ENCODE measurements around the gene TRIM46. TPM values are rescaled to one million over a fixed set of nuclear protein-coding genes. Genes with fewer than 3 reads are reported as not detected.
A peak's percentile ranks its signal among the peaks of the same experiment; 100 is the strongest.

Gene TRIM46
- total RNA-seq, 4 donors from 2014 or later: 0.17 to 1.2 (median 0.62) TPM; not detected in 1

DNA sequence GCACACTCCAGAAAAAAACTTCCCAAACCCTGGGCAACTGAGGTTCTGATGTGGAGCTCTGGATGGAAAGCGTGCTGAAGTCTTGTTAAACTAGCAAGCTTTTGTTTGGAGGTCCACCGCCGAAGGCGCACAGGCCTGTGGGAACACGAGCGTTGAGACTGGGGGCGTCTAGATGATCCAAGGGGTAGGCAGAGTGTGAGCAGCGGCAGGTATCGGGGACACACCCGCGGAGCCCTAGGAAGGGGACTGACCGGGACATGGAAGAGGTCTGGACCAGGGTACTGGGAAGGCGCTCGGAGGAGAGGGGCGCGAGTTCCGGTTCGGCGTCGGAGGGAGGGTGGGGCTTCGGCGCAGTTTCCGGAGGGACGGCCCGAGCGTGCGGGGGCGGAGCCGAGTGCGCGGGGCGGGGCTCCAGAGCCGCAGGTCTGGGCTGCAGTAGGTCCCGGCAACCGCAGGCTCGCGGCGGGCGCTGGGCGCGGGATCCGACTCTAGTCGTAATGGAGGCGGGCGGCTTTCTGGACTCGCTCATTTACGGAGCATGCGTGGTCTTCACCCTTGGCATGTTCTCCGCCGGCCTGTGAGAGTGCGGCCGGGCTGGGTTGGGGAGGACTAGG is 38.1 kb upstream of the TRIM46 start, which contains the start of gene SLC50A1:
SLC50A1 (plus strand) TSS at position 438 of the 614 bp plus-strand sequence; CDS start at position 498, 60 bp downstream.
- TF ChIP-seq POLR2A (IDR thresholded peaks at IDR 0.05): peak in 1 of 2 donors; percentile 63
- TF ChIP-seq, protein P1, sequence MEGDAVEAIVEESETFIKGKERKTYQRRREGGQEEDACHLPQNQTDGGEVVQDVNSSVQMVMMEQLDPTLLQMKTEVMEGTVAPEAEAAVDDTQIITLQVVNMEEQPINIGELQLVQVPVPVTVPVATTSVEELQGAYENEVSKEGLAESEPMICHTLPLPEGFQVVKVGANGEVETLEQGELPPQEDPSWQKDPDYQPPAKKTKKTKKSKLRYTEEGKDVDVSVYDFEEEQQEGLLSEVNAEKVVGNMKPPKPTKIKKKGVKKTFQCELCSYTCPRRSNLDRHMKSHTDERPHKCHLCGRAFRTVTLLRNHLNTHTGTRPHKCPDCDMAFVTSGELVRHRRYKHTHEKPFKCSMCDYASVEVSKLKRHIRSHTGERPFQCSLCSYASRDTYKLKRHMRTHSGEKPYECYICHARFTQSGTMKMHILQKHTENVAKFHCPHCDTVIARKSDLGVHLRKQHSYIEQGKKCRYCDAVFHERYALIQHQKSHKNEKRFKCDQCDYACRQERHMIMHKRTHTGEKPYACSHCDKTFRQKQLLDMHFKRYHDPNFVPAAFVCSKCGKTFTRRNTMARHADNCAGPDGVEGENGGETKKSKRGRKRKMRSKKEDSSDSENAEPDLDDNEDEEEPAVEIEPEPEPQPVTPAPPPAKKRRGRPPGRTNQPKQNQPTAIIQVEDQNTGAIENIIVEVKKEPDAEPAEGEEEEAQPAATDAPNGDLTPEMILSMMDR (IDR thresholded peaks at IDR 0.05): no peak
- WGBS, 2 donors: 1 to 2% methylated on average over 45 to 51 of the region's 52 CpGs
- peak within 1 kb of the TSS; percentile 60 for H3K4me3 ChIP-seq (ENCODE audit: low read depth, poor library complexity, severe bottlenecking)
- intact Hi-C loops (cut with DNase I; ENCODE audit: low total_unique reads): no loop called here
- peak; percentile 91 to 99 for DNase-seq (ENCODE audit: low spot score in 2 of 2)

GRCh38 chr1:155136748-155137147 is 36.9 kb upstream of the TRIM46 start:
- H3K4me3 ChIP-seq (ENCODE audit: low read depth, poor library complexity, severe bottlenecking): peak overlapping the region; percentile 60
- DNase-seq (ENCODE audit: low spot score in 2 of 2): no peak
- intact Hi-C loops (cut with DNase I; ENCODE audit: low total_unique reads): no loop called here
- TF ChIP-seq, protein P1 (IDR thresholded peaks at IDR 0.05): no peak
- no peak for TF ChIP-seq POLR2A (IDR thresholded peaks at IDR 0.05)
- 15 to 24% methylated on average over 6 of the region's 6 CpGs for WGBS, 2 donors

DNA sequence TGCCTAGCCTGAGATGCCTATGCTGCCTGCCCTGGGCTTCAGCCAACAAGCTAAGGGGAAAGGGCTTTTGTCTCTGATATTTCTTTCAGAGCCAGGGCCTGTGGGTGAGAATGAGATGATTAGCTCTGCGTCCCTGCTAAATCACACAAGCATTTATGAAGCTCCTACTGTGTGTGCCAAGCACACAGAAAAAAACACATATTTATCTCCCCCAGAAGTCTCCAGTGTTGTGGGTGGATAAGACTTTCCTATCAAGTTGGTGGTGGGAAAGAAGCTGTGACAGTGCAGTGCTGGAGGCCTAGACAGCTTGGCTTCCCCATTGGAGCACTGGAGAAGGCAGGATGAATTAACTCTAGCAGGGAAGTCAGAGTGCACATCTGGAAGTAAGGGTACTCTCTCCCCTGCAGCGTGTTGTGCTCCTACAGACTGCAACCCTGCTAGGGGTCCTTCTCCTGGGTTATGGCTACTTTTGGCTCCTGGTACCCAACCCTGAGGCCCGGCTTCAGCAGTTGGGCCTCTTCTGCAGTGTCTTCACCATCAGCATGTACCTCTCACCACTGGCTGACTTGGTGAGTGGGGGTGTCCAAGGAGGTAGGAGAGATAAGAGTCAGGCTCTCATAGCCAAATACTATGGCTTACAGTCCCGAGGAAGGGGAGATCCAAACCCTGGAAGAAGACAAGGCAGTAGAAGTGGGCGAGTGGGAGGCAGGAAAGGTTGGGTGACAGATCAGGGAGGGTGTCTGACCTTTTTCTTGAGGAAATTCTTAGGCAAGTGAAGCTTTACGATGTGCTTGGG is 36.3 kb upstream of the TRIM46 start:
- 83 to 88% methylated on average over 6 of the region's 6 CpGs for WGBS, 2 donors
- no peak for TF ChIP-seq POLR2A (IDR thresholded peaks at IDR 0.05)
- TF ChIP-seq, protein P1 (IDR thresholded peaks at IDR 0.05): no peak
- H3K4me3 ChIP-seq (ENCODE audit: low read depth, poor library complexity, severe bottlenecking): no peak overlapping the region
- DNase-seq (ENCODE audit: low spot score in 2 of 2): no peak
- intact Hi-C loops (cut with DNase I; ENCODE audit: low total_unique reads): no loop called here

DNA sequence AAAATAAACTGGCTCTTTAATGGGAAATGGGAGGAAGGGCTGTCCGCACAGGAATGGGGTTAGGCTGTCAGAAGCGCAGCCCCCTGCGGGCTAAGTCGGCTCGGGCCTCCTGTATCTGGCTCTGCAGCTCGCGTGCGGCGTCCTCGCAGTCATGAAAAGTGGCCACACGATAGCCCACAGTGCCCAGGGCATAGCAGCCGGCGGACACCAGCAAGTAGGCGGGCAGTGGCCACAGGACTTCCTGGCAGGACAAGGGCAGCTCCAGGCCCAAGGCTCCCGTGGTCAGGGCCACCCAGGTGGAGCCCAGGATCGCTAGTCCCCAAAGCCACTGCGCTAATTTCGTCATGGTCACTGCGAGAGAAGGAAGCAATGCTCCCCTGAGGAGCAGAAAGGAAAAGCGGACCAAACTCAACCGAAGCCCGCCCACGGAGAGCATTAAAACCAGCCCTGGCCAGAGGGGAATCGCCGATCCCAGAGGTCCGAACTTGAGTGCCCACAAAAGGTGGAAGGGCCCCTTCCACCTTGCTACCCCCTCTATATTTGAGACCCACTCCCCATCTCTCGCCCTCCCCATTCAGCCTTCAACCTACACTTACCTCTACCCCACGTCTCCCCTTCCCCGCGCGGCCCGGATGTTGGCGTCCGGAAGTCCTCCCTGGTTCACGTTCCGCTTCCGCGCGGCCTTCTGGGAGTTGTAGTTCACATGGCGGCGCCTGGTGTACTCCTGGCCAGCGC is 33.6 kb upstream of the TRIM46 start, which contains the start of gene DPM3:
DPM3 (minus strand) TSS at position 637 of the 735 bp plus-strand sequence; CDS start at position 346, 291 bp downstream.
- TF ChIP-seq POLR2A (IDR thresholded peaks at IDR 0.05): no peak
- TF ChIP-seq, protein P1 (IDR thresholded peaks at IDR 0.05): no peak
- peak within 1 kb of the TSS; percentile 44 for H3K4me3 ChIP-seq (ENCODE audit: low read depth, poor library complexity, severe bottlenecking)
- intact Hi-C loops (cut with DNase I; ENCODE audit: low total_unique reads): no loop called here
- DNase-seq (ENCODE audit: low spot score in 2 of 2): peak; percentile 87 to 98
- 0% methylated on average over 37 to 41 of the region's 42 CpGs for WGBS, 2 donors

DNA sequence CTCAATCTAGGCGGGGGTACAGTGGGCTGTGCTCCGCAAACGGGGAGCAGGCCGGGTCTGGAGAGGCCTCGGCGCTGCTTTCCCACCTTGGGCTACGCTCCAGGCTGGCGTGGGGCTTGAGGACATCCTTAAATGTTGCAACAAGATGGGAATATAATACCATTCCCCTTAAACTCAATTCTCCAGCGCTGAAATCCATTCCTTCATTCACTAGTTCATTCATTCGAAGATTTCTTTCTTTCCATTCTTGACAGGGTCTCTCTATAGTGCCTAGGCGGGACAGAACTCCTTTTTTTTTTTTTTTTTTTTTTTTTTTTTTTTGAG is 33.1 kb upstream of the TRIM46 start:
- TF ChIP-seq POLR2A (IDR thresholded peaks at IDR 0.05): no peak
- TF ChIP-seq, protein P1 (IDR thresholded peaks at IDR 0.05): no peak
- H3K4me3 ChIP-seq (ENCODE audit: low read depth, poor library complexity, severe bottlenecking): no peak overlapping the region
- DNase-seq (ENCODE audit: low spot score in 2 of 2): no peak
- 6 to 7% methylated on average over 11 of the region's 11 CpGs for WGBS, 2 donors
- intact Hi-C loops (cut with DNase I; ENCODE audit: low total_unique reads): no loop called here

Measured in lower leg skin (tissue), 4 donors.